Measurements from ENCODE around the gene TXNDC17. TPM values are rescaled to one million over a fixed set of nuclear protein-coding genes. Genes with fewer than 3 reads are reported as not detected.

TXNDC17 gene
- total RNA-seq, 4 donors from 2014 or later, result 2.8 to 108 (median 51.5) TPM

DNA sequence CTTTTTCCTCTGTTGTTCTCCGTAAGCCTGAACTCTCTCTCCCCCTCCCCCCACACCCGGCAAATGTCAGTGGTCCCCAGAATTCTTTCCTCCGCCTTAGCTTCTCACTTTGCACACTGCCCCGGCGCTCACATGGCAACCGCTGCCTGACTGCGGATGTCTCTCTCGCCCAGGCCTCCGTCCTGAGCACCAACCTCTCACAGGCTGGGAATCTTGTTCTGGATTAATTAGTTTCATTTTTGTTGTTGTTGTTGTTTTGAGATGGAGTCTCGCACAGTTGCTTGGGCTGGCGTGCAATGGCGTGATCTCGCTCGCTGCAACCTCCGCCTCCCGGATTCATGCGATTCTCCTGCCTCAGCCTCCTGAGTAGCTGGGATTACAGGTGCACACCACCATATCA, 27.4 kb downstream of the TXNDC17 start:
- no peak for DNase-seq
- H3K4me1 ChIP-seq, result no peaks in the 10 kb centered on the region
- TF ChIP-seq POLR2A (IDR thresholded peaks at IDR 0.05), result no peak
- H3K27ac ChIP-seq, result no peak overlapping the region
- no peaks in the 10 kb centered on the region for H3K9me3 ChIP-seq
- intact Hi-C loops (cut with DNase I; ENCODE audit: low total_unique reads), result no loop called here
- H3K36me3 ChIP-seq, result no peaks in the 10 kb centered on the region
- H3K27me3 ChIP-seq, result no peaks in the 10 kb centered on the region
- no peak overlapping the region for H3K4me3 ChIP-seq

DNA sequence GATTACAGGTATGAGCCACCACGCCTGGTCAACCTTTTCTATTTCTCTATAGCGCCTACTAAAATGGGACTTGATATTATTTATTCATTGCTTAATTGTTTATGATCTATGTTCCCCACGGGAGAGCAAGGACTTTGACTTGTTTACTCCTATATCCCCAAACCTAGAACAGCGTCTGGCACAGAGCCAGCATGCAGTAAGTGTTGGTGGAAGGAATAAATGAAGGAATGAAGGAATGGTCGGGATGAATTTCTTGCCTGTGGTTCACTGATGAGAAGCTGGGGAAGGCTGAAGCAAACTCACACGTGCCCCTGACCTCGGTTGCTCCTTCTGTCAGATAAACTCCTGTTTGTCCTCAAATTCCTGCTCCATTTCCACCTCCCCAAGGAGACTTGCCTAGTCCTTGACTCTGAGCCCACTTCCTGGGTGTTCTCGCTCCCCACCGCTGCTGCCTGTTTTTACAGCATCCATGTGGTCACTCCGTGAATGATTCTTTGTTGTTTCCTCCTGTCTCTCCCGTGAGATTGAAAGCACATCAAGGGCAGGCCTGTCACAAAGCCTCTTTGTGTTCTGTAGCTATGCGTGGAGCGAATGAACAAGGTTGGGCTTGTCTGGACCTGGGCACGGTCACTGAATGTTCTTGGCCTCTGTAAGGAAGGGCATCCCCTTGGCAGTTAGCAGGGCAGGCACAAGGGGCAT, 28.0 kb downstream of the TXNDC17 start:
- Histone ChIP-seq H3K27ac (no peak overlapping the region), H3K4me1 (no peaks in the 10 kb centered on the region), H3K9me3 (no peaks in the 10 kb centered on the region), H3K27me3 (no peaks in the 10 kb centered on the region), H3K36me3 (no peaks in the 10 kb centered on the region), H3K4me3 (no peak overlapping the region)
- TF ChIP-seq, protein P1, sequence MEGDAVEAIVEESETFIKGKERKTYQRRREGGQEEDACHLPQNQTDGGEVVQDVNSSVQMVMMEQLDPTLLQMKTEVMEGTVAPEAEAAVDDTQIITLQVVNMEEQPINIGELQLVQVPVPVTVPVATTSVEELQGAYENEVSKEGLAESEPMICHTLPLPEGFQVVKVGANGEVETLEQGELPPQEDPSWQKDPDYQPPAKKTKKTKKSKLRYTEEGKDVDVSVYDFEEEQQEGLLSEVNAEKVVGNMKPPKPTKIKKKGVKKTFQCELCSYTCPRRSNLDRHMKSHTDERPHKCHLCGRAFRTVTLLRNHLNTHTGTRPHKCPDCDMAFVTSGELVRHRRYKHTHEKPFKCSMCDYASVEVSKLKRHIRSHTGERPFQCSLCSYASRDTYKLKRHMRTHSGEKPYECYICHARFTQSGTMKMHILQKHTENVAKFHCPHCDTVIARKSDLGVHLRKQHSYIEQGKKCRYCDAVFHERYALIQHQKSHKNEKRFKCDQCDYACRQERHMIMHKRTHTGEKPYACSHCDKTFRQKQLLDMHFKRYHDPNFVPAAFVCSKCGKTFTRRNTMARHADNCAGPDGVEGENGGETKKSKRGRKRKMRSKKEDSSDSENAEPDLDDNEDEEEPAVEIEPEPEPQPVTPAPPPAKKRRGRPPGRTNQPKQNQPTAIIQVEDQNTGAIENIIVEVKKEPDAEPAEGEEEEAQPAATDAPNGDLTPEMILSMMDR (IDR thresholded peaks at IDR 0.05), result no peak
- TF ChIP-seq POLR2A (IDR thresholded peaks at IDR 0.05), result no peak
- intact Hi-C loops (cut with DNase I; ENCODE audit: low total_unique reads), result no loop called here
- no peak for DNase-seq

DNA sequence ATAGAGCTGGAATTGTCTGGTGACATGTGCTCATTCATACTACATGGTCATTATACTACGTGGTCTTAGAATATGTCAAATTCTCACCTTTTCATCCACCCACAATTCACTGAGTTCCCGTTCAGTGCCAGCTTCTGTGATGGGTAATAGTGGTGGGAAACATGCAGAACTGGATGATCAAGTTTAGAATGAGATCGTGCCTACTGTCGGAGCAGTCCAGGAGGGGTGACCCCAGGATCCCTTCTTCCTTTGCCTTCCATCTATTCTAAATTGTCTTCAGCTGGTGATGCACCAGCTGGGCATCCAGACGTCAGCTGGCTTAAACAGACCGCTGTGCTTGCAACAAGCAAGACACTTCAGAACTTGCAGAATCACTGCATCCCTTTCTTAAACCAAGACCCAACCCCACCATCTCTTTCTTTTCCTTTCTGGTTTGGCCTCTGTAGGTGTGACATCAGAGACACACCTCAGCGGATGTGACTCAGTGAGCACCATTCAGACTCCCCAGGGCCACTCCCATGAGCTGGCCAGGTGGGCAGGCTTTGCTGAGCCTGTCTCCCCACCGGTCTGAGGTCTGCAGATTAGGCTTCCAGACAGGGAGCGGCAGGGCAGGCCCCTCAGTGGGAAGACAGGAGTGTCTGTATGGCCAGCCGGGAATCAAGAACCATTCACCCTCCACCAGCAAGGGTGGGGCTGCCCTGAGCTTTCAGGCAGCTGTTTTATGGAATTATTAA, 28.8 kb downstream of the TXNDC17 start:
- no peaks in the 10 kb centered on the region for H3K36me3 ChIP-seq
- no peak for DNase-seq
- H3K4me1 ChIP-seq, result no peaks in the 10 kb centered on the region
- H3K27me3 ChIP-seq, result no peaks in the 10 kb centered on the region
- H3K4me3 ChIP-seq, result no peak overlapping the region
- TF ChIP-seq, protein P1 (IDR thresholded peaks at IDR 0.05), result no peak
- TF ChIP-seq POLR2A (IDR thresholded peaks at IDR 0.05), result no peak
- intact Hi-C loops (cut with DNase I; ENCODE audit: low total_unique reads), result no loop called here
- no peaks in the 10 kb centered on the region for H3K9me3 ChIP-seq
- H3K27ac ChIP-seq, result no peak overlapping the region

DNA sequence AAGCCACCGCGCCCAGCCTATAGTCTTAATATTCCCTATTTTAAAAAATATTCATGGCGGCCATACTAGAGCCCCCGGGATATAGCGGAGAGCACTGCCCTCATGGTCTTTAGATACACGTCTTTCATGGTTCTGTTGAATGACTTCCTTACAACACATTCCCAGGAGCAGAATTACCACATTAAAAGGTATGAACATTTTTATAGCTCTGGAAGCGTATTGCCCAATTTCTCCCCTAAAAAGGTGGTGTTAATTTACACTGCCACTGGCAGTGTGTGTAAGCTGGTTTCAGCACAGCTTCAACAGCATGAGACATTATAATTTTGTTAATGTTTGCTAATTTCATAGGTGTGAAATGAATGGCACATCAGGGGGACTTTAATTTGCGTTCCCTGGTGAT, 29.7 kb downstream of the TXNDC17 start:
- H3K4me3 ChIP-seq, result no peak overlapping the region
- H3K27ac ChIP-seq, result no peak overlapping the region
- H3K27me3 ChIP-seq, result no peaks in the 10 kb centered on the region
- intact Hi-C loops (cut with DNase I; ENCODE audit: low total_unique reads), result no loop called here
- no peaks in the 10 kb centered on the region for H3K36me3 ChIP-seq
- DNase-seq, result no peak
- H3K4me1 ChIP-seq, result no peaks in the 10 kb centered on the region
- TF ChIP-seq POLR2A (IDR thresholded peaks at IDR 0.05), result no peak
- TF ChIP-seq, protein P1 (IDR thresholded peaks at IDR 0.05), result no peak
- H3K9me3 ChIP-seq, result no peaks in the 10 kb centered on the region

DNA sequence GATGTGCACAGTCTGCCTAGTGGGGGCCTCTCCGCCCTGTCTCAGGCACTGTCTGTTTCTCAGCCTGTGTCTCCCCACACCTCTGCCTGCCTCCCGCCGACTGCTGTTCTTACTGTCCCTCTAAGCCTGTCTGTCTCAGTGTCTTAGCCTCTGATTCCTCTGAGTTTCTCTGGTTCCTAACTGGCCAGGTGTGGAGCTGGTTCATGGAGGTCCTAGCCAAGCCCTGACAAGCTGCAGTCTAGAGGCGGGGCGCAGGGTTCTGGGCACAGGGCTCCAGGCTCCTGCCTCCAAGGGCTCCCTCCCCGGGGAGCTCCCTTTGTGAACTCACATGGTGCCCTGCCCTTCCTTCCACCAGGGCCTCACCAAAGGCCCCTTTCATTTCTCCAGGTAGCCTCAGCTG, 30.1 kb downstream of the TXNDC17 start:
- no peak for DNase-seq
- no peak overlapping the region for H3K4me3 ChIP-seq
- TF ChIP-seq, protein P1 (IDR thresholded peaks at IDR 0.05), result no peak
- no peak for TF ChIP-seq POLR2A (IDR thresholded peaks at IDR 0.05)
- H3K27ac ChIP-seq, result no peak overlapping the region
- H3K27me3 ChIP-seq, result no peaks in the 10 kb centered on the region
- H3K4me1 ChIP-seq, result no peaks in the 10 kb centered on the region
- intact Hi-C loops (cut with DNase I; ENCODE audit: low total_unique reads), result no loop called here
- H3K9me3 ChIP-seq, result no peaks in the 10 kb centered on the region
- no peaks in the 10 kb centered on the region for H3K36me3 ChIP-seq

Measured in uterus (tissue), 4 donors.